ENCODE data around the gene NOLC1. TPM values are rescaled to one million over a fixed set of nuclear protein-coding genes. Genes with fewer than 3 reads are reported as not detected.

Gene NOLC1
- total and polyA plus RNA-seq, 2 of the 13 experiments (the other 11 are each of a cell fraction or from before 2014, with no cell fraction given) = 50.6 to 81.0 TPM

DNA sequence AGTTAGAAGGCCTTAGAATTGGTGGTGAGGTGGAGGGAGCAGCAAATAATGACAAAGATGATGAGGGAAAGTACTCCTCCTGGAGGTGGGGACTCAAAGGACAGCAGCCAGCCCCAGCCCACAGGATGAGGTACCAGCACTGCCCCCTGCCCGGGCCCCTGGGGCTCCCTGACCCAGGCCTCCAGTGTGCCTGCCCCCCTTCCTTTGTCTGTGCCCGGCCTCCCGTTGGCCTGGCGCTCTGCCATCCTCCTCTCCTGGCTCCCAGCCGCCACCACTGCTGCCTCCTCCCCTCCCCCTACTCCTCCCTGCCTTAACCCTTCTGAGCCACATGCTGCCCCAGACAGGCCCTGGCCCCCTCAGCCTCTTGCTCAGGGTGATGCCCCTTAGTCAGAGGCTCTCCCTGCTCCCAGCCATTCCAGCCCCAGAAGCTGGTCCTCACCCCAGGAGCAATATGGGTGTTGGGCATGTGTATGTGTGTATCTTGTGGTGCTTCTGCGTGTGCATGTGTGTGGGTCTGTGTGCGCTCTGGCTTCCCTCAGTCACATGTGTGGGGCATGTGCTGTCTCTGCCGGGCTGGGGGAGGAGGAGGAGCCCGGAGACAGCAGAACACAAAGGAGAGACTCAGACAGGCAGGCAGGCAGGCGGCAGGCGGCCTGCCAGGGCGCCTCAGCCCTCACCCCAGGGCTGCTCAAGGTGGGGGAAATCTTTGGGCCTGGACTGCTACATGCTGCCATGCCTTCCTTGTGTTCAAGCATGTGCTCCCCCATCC, 34.6 kb upstream of the NOLC1 start (continued):
- TF ChIP-seq WIZ (CRISPR knock-in tag; IDR thresholded peaks at IDR 0.05) (no peak), NFKB2 (CRISPR knock-in tag; IDR thresholded peaks at IDR 0.05; ENCODE audit: borderline replicate concordance) (peak; percentile 39; the same call in 1 of the 2 replicates), ZNF672 (CRISPR knock-in tag; IDR thresholded peaks at IDR 0.05) (no peak), FOXC1 (CRISPR knock-in tag; IDR thresholded peaks at IDR 0.05; ENCODE audit: borderline replicate concordance) (0 out of 2 replicates have a peak, but pooled peaks have one; percentile 36), NR2F6 (IDR thresholded peaks at IDR 0.05) (peak; percentile 20; the same call in 1 of the 2 replicates), NR2F6 (CRISPR knock-in tag; IDR thresholded peaks at IDR 0.05) (peak; percentile 62; the same call in 1 of the 2 replicates), SP4 (CRISPR knock-in tag; IDR thresholded peaks at IDR 0.05) (0 out of 2 replicates have a peak, but pooled peaks have one; percentile 9), CEBPB (IDR thresholded peaks at IDR 0.05; ENCODE audit: borderline replicate concordance, low read depth, low read length) (no peak), SOX5 (CRISPR knock-in tag; IDR thresholded peaks at IDR 0.05; ENCODE audit: borderline replicate concordance) (peak; percentile 37; the same call in 1 of the 2 replicates), SRSF1 (optimal IDR thresholded peaks at IDR 0.05; ENCODE audit: low read depth, low read length) (peak; percentile 57), RXRB (CRISPR knock-in tag; IDR thresholded peaks at IDR 0.05; ENCODE audit: borderline replicate concordance) (0 out of 2 replicates have a peak, but pooled peaks have one; percentile 13), ZNF101 (CRISPR knock-in tag; IDR thresholded peaks at IDR 0.05; ENCODE audit: borderline replicate concordance, low read depth) (no peak), PCBP1 (IDR thresholded peaks at IDR 0.05; ENCODE audit: borderline replicate concordance, low read depth, low read length) (0 out of 2 replicates have a peak, but pooled peaks have one; percentile 55)
- TF ChIP-seq, protein P1, sequence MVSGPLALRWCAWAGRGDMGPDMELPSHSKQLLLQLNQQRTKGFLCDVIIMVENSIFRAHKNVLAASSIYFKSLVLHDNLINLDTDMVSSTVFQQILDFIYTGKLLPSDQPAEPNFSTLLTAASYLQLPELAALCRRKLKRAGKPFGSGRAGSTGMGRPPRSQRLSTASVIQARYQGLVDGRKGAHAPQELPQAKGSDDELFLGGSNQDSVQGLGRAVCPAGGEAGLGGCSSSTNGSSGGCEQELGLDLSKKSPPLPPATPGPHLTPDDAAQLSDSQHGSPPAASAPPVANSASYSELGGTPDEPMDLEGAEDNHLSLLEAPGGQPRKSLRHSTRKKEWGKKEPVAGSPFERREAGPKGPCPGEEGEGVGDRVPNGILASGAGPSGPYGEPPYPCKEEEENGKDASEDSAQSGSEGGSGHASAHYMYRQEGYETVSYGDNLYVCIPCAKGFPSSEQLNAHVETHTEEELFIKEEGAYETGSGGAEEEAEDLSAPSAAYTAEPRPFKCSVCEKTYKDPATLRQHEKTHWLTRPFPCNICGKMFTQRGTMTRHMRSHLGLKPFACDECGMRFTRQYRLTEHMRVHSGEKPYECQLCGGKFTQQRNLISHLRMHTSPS (CRISPR knock-in tag; IDR thresholded peaks at IDR 0.05; ENCODE audit: low read depth) = peak; percentile 90
- TF ChIP-seq, protein P2, sequence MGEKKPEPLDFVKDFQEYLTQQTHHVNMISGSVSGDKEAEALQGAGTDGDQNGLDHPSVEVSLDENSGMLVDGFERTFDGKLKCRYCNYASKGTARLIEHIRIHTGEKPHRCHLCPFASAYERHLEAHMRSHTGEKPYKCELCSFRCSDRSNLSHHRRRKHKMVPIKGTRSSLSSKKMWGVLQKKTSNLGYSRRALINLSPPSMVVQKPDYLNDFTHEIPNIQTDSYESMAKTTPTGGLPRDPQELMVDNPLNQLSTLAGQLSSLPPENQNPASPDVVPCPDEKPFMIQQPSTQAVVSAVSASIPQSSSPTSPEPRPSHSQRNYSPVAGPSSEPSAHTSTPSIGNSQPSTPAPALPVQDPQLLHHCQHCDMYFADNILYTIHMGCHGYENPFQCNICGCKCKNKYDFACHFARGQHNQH (CRISPR knock-in tag; IDR thresholded peaks at IDR 0.05) = no peak
- TF ChIP-seq, protein P3, sequence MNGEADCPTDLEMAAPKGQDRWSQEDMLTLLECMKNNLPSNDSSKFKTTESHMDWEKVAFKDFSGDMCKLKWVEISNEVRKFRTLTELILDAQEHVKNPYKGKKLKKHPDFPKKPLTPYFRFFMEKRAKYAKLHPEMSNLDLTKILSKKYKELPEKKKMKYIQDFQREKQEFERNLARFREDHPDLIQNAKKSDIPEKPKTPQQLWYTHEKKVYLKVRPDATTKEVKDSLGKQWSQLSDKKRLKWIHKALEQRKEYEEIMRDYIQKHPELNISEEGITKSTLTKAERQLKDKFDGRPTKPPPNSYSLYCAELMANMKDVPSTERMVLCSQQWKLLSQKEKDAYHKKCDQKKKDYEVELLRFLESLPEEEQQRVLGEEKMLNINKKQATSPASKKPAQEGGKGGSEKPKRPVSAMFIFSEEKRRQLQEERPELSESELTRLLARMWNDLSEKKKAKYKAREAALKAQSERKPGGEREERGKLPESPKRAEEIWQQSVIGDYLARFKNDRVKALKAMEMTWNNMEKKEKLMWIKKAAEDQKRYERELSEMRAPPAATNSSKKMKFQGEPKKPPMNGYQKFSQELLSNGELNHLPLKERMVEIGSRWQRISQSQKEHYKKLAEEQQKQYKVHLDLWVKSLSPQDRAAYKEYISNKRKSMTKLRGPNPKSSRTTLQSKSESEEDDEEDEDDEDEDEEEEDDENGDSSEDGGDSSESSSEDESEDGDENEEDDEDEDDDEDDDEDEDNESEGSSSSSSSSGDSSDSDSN (CRISPR knock-in tag; IDR thresholded peaks at IDR 0.05) = peak; percentile 54; the same call in 1 of the 2 replicates
- TF ChIP-seq, protein P4, sequence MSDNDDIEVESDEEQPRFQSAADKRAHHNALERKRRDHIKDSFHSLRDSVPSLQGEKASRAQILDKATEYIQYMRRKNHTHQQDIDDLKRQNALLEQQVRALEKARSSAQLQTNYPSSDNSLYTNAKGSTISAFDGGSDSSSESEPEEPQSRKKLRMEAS (IDR thresholded peaks at IDR 0.05) = peak; percentile 86
- TF ChIP-seq, protein P5, sequence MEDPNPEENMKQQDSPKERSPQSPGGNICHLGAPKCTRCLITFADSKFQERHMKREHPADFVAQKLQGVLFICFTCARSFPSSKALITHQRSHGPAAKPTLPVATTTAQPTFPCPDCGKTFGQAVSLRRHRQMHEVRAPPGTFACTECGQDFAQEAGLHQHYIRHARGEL (CRISPR knock-in tag; IDR thresholded peaks at IDR 0.05) = no peak
- TF ChIP-seq, protein P6, sequence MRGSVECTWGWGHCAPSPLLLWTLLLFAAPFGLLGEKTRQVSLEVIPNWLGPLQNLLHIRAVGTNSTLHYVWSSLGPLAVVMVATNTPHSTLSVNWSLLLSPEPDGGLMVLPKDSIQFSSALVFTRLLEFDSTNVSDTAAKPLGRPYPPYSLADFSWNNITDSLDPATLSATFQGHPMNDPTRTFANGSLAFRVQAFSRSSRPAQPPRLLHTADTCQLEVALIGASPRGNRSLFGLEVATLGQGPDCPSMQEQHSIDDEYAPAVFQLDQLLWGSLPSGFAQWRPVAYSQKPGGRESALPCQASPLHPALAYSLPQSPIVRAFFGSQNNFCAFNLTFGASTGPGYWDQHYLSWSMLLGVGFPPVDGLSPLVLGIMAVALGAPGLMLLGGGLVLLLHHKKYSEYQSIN (CRISPR knock-in tag; IDR thresholded peaks at IDR 0.05; ENCODE audit: borderline replicate concordance) = no peak
- TF ChIP-seq, protein P7, sequence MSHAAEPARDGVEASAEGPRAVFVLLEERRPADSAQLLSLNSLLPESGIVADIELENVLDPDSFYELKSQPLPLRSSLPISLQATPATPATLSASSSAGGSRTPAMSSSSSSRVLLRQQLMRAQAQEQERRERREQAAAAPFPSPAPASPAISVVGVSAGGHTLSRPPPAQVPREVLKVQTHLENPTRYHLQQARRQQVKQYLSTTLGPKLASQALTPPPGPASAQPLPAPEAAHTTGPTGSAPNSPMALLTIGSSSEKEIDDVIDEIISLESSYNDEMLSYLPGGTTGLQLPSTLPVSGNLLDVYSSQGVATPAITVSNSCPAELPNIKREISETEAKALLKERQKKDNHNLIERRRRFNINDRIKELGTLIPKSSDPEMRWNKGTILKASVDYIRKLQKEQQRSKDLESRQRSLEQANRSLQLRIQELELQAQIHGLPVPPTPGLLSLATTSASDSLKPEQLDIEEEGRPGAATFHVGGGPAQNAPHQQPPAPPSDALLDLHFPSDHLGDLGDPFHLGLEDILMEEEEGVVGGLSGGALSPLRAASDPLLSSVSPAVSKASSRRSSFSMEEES (CRISPR knock-in tag; IDR thresholded peaks at IDR 0.05) = peak; percentile 36; the same call in 1 of the 2 replicates

Measured in HepG2 (cell line).